Measurements from ENCODE around the gene GPR137B. TPM values are rescaled to one million over a fixed set of nuclear protein-coding genes. Genes with fewer than 3 reads are reported as not detected.

The GPR137B gene
- total RNA-seq, 2 donors from 2014 or later = 4.5 to 7.7 TPM

DNA sequence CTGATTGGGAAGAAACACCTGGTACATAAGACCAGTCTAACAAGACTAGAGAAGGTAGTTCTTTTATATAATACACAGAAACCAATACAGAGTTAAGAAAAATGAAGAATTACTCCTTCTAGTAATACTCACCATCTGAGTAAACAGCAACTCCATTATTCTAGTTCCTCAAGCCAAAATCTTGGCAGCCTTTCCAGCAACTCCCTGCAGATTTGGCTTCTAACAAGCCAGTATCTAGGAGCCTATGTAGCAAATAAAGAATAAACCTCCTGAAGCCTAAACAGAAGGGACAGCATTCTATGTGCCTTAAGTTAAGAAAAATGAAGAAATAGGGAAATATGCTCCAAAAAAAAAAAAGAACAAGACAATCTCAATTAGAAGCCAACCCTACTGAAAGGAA is 114.9 kb downstream of the GPR137B start:
- H3K4me1 ChIP-seq = no peaks in the 10 kb centered on the region
- intact Hi-C loops (cut with DNase I) = no loop called here
- H3K27ac ChIP-seq = no peak overlapping the region
- no peaks in the 10 kb centered on the region for H3K36me3 ChIP-seq
- no peaks in the 10 kb centered on the region for H3K9me3 ChIP-seq
- no peak overlapping the region for H3K4me3 ChIP-seq
- TF ChIP-seq, protein P1, sequence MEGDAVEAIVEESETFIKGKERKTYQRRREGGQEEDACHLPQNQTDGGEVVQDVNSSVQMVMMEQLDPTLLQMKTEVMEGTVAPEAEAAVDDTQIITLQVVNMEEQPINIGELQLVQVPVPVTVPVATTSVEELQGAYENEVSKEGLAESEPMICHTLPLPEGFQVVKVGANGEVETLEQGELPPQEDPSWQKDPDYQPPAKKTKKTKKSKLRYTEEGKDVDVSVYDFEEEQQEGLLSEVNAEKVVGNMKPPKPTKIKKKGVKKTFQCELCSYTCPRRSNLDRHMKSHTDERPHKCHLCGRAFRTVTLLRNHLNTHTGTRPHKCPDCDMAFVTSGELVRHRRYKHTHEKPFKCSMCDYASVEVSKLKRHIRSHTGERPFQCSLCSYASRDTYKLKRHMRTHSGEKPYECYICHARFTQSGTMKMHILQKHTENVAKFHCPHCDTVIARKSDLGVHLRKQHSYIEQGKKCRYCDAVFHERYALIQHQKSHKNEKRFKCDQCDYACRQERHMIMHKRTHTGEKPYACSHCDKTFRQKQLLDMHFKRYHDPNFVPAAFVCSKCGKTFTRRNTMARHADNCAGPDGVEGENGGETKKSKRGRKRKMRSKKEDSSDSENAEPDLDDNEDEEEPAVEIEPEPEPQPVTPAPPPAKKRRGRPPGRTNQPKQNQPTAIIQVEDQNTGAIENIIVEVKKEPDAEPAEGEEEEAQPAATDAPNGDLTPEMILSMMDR (IDR thresholded peaks at IDR 0.05) = no peak
- DNase-seq = no peak
- no peaks in the 10 kb centered on the region for H3K27me3 ChIP-seq
- no peak overlapping the region for H3K9ac ChIP-seq (ENCODE audit: low read depth in 2 of 2, low read length in 2 of 2)

- Histone ChIP-seq H3K36me3 (no peaks in the 10 kb centered on the region), H3K27ac (no peak overlapping the region), H3K27me3 (no peaks in the 10 kb centered on the region), H3K4me1 (no peaks in the 10 kb centered on the region), H3K9me3 (no peaks in the 10 kb centered on the region), H3K9ac (ENCODE audit: low read depth in 2 of 2, low read length in 2 of 2) (no peak overlapping the region), H3K4me3 (no peak overlapping the region)
- intact Hi-C loops (cut with DNase I) = no loop called here
- DNase-seq = no peak
- TF ChIP-seq, protein P1 (IDR thresholded peaks at IDR 0.05) = no peak
These were observed 115.8 kb downstream of the GPR137B start for GRCh38 chr1:236258114-236258622.

Other genes with a start within 250 kb of the GPR137B start
- 10 to 100 TPM in 1 of 2 donors, 1 to 10 TPM in 1; 8.8 to 25.5 TPM for gene NID1, start 77.4 kb upstream of the GPR137B start, total RNA-seq
- gene ERO1B, start 139.4 kb downstream of the GPR137B start, total RNA-seq = 1 to 10 TPM; 2.3 to 2.7 TPM

Data from colonic mucosa (tissue), 4 donors.